IMR-90 (cell line): ENCODE results near the gene LRRFIP1. TPM values are rescaled to one million over a fixed set of nuclear protein-coding genes. Genes with fewer than 3 reads are reported as not detected.

Experiments
- ATAC-seq: fragments of 200-7000 bp; cut with Tn5 transposase; 2 replicates; pipeline ENCODE4 v1.9.1; 2020; ENCODE audit warnings: low read depth, mild to moderate bottlenecking, moderate library complexity
- BruUV-seq: library from RNA; stranded (reverse); fragments of 400-500 nt; replicated peaks from 2 replicates; lab custom pipeline; 2021; lab: Mats Ljungman, UMichigan
- CTCF ChIA-PET: fragments of 300-600 bp; formaldehyde crosslinking; extraction: SDS; loops from one replicate; lab custom pipeline; 2021; ENCODE audit warnings: antibody characterized with exemption; lab: Yijun Ruan, JAX
- POLR2A ChIA-PET: fragments of 300-600 bp; sonication (Branson Sonifier 250); formaldehyde crosslinking; loops from one replicate; lab custom pipeline; 2022; ENCODE audit warnings: antibody characterized with exemption; ENCODE audit not compliant: unreplicated experiment; lab: Charles Lee
- DNase-seq: peaks from one replicate; pipeline ENCODE4 v3.0.0; 2013
- H2AFZ ChIP-seq: replicated peaks from 2 replicates; pipeline ENCODE3; 2013; ENCODE audit warnings: low read length, mild to moderate bottlenecking; ENCODE audit not compliant: poor library complexity
- H2AK5ac ChIP-seq: 2 replicates; pipeline ENCODE4 v1.6.1; 2013; ENCODE audit warnings: low read depth, low read length, inconsistent platforms
- H2AK9ac ChIP-seq: replicated peaks from 2 replicates; pipeline ENCODE3; 2013; ENCODE audit warnings: mild to moderate bottlenecking, low read depth, low read length, moderate library complexity; ENCODE audit not compliant: poor library complexity
- H2BK120ac ChIP-seq: 2 replicates; pipeline ENCODE4 v1.6.1; 2013; ENCODE audit warnings: low read depth, low read length, inconsistent platforms
- H2BK15ac ChIP-seq: 3 replicates; pipeline ENCODE4 v1.6.1; 2013; ENCODE audit warnings: low read depth, low read length, inconsistent platforms
- H2BK20ac ChIP-seq: 2 replicates; pipeline ENCODE4 v1.6.1; 2013; ENCODE audit warnings: low read depth, mild to moderate bottlenecking, inconsistent platforms, low read length, moderate library complexity
- H2BK5ac ChIP-seq: 2 replicates; pipeline ENCODE4 v1.6.1; 2013; ENCODE audit warnings: mild to moderate bottlenecking, low read depth, low read length, inconsistent platforms; ENCODE audit not compliant: poor library complexity, severe bottlenecking
- H3K14ac ChIP-seq: replicated peaks from 2 replicates; pipeline ENCODE4 v1.6.1; 2013; ENCODE audit warnings: low read depth, low read length, inconsistent platforms
- H3K18ac ChIP-seq: 2 replicates; pipeline ENCODE4 v1.6.1; 2013; ENCODE audit warnings: low read depth, low read length, control low read depth
- H3K23ac ChIP-seq: 2 replicates; pipeline ENCODE4 v1.6.1; 2013; ENCODE audit warnings: low read depth, low read length, inconsistent platforms
- H3K27ac ChIP-seq: 2 replicates; pipeline ENCODE4 v1.5.1; 2013; ENCODE audit warnings: mild to moderate bottlenecking, control low read depth, low read length; ENCODE audit not compliant: insufficient read depth
- H3K27me3 ChIP-seq: 2 replicates; pipeline ENCODE4 v1.6.1; 2013; ENCODE audit warnings: low read length; ENCODE audit not compliant: control insufficient read depth, insufficient read depth
- H3K36me3 ChIP-seq: 2 replicates; pipeline ENCODE4 v1.6.1; 2013; ENCODE audit warnings: low read length, mixed read lengths; ENCODE audit not compliant: control insufficient read depth, insufficient read depth
- H3K4ac ChIP-seq: 2 replicates; pipeline ENCODE4 v1.6.1; 2013; ENCODE audit warnings: low read depth, low read length, inconsistent platforms
- H3K4me1 ChIP-seq: 2 replicates; pipeline ENCODE4 v1.6.1; 2013; ENCODE audit warnings: low read length, mixed read lengths; ENCODE audit not compliant: control insufficient read depth, insufficient read depth
- H3K4me2 ChIP-seq: 2 replicates; pipeline ENCODE4 v1.6.1; 2013; ENCODE audit warnings: low read depth, mild to moderate bottlenecking, control low read depth, low read length, moderate library complexity
- H3K4me3 ChIP-seq: 2 replicates; pipeline ENCODE4 v1.5.1; 2013; ENCODE audit warnings: low read depth, mild to moderate bottlenecking, control low read depth, low read length, moderate library complexity; ENCODE audit not compliant: insufficient read depth
- H3K56ac ChIP-seq: 2 replicates; pipeline ENCODE4 v1.6.1; 2013; ENCODE audit warnings: low read length, inconsistent platforms; ENCODE audit not compliant: insufficient read depth; ENCODE audit errors: extremely low read depth
- H3K79me1 ChIP-seq, 2 experiments: 2 replicates each; pipeline ENCODE4 v1.6.1; 2013; ENCODE audit warnings: low read length in 2 of 2, inconsistent platforms in 1 of 2, low read depth in 1 of 2
- H3K9ac ChIP-seq: 2 replicates; pipeline ENCODE4 v1.6.1; 2013; ENCODE audit warnings: low read depth, low read length, control low read depth
- H3K9me1 ChIP-seq: 2 replicates; pipeline ENCODE4 v1.6.1; 2013; ENCODE audit warnings: low read length, inconsistent platforms; ENCODE audit not compliant: insufficient read depth
- H3K9me3 ChIP-seq: 2 replicates; pipeline ENCODE4 v1.6.1; 2013; ENCODE audit warnings: low read length; ENCODE audit not compliant: control insufficient read depth, insufficient read depth
- H4K20me1 ChIP-seq: 2 replicates; pipeline ENCODE4 v1.6.1; 2013; ENCODE audit warnings: low read length, inconsistent platforms; ENCODE audit not compliant: insufficient read depth
- H4K5ac ChIP-seq: 2 replicates; pipeline ENCODE4 v1.6.1; 2013; ENCODE audit warnings: mild to moderate bottlenecking, low read depth, low read length, control low read depth
- H4K8ac ChIP-seq, 2 experiments: 2 replicates each; pipeline ENCODE4 v1.6.1; 2013; ENCODE audit warnings: low read depth in 2 of 2, low read length in 2 of 2, control low read depth in 1 of 2, inconsistent platforms in 1 of 2
- H4K91ac ChIP-seq: 2 replicates; pipeline ENCODE4 v1.6.1; 2013; ENCODE audit warnings: low read depth, low read length, inconsistent platforms; ENCODE audit not compliant: insufficient read depth
- BHLHE40 ChIP-seq: fragments of 150-350 bp; IDR thresholded peaks from 2 replicates; pipeline ENCODE4 v1.6.1; 2016; ENCODE audit warnings: mild to moderate bottlenecking, low read depth, low read length
- FOS ChIP-seq: fragments of 150-350 bp; IDR thresholded peaks from 2 replicates; pipeline ENCODE4 v1.6.1; 2016; ENCODE audit warnings: low read depth, low read length
- MAFK ChIP-seq: IDR thresholded peaks from 2 replicates; pipeline ENCODE4 v1.6.1; 2012; ENCODE audit warnings: low read depth, low read length, improper control_type of control experiment
- MAZ ChIP-seq: IDR thresholded peaks from 2 replicates; pipeline ENCODE4 v1.6.1; 2012; ENCODE audit warnings: low read depth, mild to moderate bottlenecking, low read length, improper control_type of control experiment, moderate library complexity, borderline replicate concordance
- POLR2A ChIP-seq: IDR thresholded peaks from 2 replicates; pipeline ENCODE4 v1.6.1; 2012; ENCODE audit warnings: mild to moderate bottlenecking, low read depth, low read length
- RAD21 ChIP-seq: IDR thresholded peaks from 2 replicates; pipeline ENCODE4 v1.6.1; 2012; ENCODE audit warnings: low read length, improper control_type of control experiment
- RFX5 ChIP-seq: IDR thresholded peaks from 2 replicates; pipeline ENCODE4 v1.8.0; 2012; ENCODE audit warnings: low read depth, mild to moderate bottlenecking, low read length, moderate library complexity
- SMC3 ChIP-seq: fragments of 150-350 bp; IDR thresholded peaks from 2 replicates; pipeline ENCODE4 v1.6.1; 2016; ENCODE audit warnings: low read depth, mild to moderate bottlenecking, antibody characterized with exemption, low read length, moderate library complexity
- WGBS, 2 experiments: methylation state at CpG; one replicate each; pipeline versions ENCODE4 v1.1.5 to v1.1.7; 2013; ENCODE audit warnings: missing lambda C conversion rate in 2 of 2; ENCODE audit not compliant: insufficient read length in 1 of 2; ENCODE audit errors: extremely low coverage in 2 of 2; 5-methylcytosine and 5-hydroxymethylcytosine counted together
- dilution Hi-C: fragments of 300-500 bp; cut with HindIII; formaldehyde crosslinking; loops from one replicate; pipeline ENCODE4 v1.14.3; 2018; ENCODE audit warnings: low sequenced_read_pairs; ENCODE audit not compliant: unreplicated experiment
- in situ Hi-C: fragments of 300-500 bp; cut with MboI; formaldehyde crosslinking; loops from 3 replicates; pipeline ENCODE4 v1.14.3; 2019; ENCODE audit warnings: low sequenced_read_pairs, inconsistent platforms, mixed read lengths
- intact Hi-C: fragments of 100-400 bp; cut with micrococcal nuclease; formaldehyde crosslinking; loops from 2 replicates; pipeline ENCODE4 v1.10.0; 2022
- polyA plus RNA-seq, 3 experiments: library from polyadenylated mRNA; depleted of rRNA; stranded (reverse); fragments of >200 nt; gene quantifications; 2 replicates each; pipeline ENCODE4 v1.2.3, GENCODE V29; 2012; ENCODE audit warnings: low replicate concordance in 1 of 3
- total RNA-seq: library from RNA; depleted of rRNA; stranded (reverse); fragments of >200 nt; gene quantifications from 2 replicates; pipeline ENCODE4 v1.2.3, GENCODE V29; 2012

Gene LRRFIP1
- total and polyA plus RNA-seq, 2 of the 4 experiments (the other 2 are of a cell fraction), result 52.2 to 54.4 TPM

DNA sequence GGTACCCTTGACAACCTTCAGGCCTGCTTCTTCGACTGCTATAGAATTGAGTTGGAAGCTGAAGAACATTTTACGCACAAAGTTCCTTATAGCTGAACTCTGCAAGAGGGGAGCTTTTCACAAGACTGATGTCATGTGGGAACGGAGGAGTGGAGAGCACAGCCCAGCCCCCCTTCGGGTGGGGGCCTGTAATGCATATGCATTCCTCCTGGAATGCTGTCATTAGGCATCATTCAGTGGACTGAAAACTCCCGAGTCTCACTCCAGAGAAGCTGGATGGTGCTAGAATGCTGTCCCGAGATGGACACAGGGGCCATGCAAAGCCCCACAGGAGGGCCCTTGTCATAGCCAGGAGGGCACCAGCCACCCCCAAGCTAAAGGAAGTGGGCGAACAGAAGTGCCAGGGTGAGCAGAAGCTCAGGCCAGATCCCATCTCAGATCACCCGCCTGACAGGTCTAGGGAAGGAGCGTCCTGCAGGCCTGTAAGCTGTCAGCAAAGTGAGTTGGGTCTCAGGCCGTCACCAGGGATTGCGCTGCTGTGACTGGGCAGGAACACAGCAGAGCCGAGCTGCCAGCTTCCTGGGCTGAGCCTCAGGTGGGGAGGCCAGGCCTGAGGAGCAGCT, 127.3 kb downstream of the LRRFIP1 start:
- H2BK20ac ChIP-seq, result no peak overlapping the region
- DNase-seq (no peak), ATAC-seq (peak; percentile 30; the same call in 1 of the 2 replicates)
- H3K4ac ChIP-seq, result 0 out of 2 replicates have a peak overlapping the region, but pooled peaks have one; percentile 31
- peaks cover 13% of the 10 kb centered on the region for H3K9me1 ChIP-seq
- no peak overlapping the region for H3K9ac ChIP-seq
- CTCF ChIA-PET, result interaction anchor here (0.7 to 2.0 kb wide), 3 partner anchors 10 to 1122 kb away, joined by 3 to 6 read pairs (median 5); no protein-coding TSS in a partner anchor
- BruUV-seq, result no TSS peak
- H4K20me1 ChIP-seq, result peaks cover 8% of the 10 kb centered on the region; the same call in 1 of the 2 replicates
- no peak overlapping the region for H2BK15ac ChIP-seq
- no peak overlapping the region for H3K27ac ChIP-seq
- no peak overlapping the region for H3K56ac ChIP-seq
- no peak overlapping the region for H2AK5ac ChIP-seq
- POLR2A ChIA-PET, result interaction anchor here (0.5 kb wide), 1 partner anchor 510 kb away, joined by 3 read pairs; no protein-coding TSS in a partner anchor
- dilution Hi-C loops, result no loop called here
- no peak overlapping the region for H3K4me3 ChIP-seq
- H2AFZ ChIP-seq, result no peak overlapping the region
- no peak overlapping the region for H4K91ac ChIP-seq
- H2BK120ac ChIP-seq, result no peak overlapping the region
- in situ Hi-C loops, result no loop called here
- 70% methylated on average over 4 of the region's 12 CpGs; no CpG with 5 or more reads in 1 of the 2 experiments for WGBS, 2 experiments
- peaks cover 7% of the 10 kb centered on the region for H3K4me1 ChIP-seq
- TF ChIP-seq MAZ, result no peak
- TF ChIP-seq RAD21, result no peak
- TF ChIP-seq SMC3, result no peak
- TF ChIP-seq POLR2A, result no peak
- TF ChIP-seq FOS, result no peak
- no peak for TF ChIP-seq BHLHE40
- no peak for TF ChIP-seq RFX5
- no peak for TF ChIP-seq MAFK
- H2AK9ac ChIP-seq, result no peak overlapping the region
- H3K9me3 ChIP-seq, result no peaks in the 10 kb centered on the region
- H3K23ac ChIP-seq, result no peak overlapping the region
- no peak overlapping the region for H3K18ac ChIP-seq
- H3K27me3 ChIP-seq, result no peaks in the 10 kb centered on the region
- no peak overlapping the region for H2BK5ac ChIP-seq
- peaks cover 26 to 55% of the 10 kb centered on the region in 2 experiments; a peak in 3 of 4 replicates for H3K79me1 ChIP-seq
- no peak overlapping the region for H4K8ac ChIP-seq
- no peak overlapping the region for H4K5ac ChIP-seq
- H3K4me2 ChIP-seq, result no peak overlapping the region
- peaks cover 54% of the 10 kb centered on the region for H3K36me3 ChIP-seq
- no peak overlapping the region for H3K14ac ChIP-seq
- intact Hi-C loops, result no loop called here
